ENCODE measurements around the gene HIPK3.
"Not testable (repeated sequence)": the region's sequence is repeated elsewhere in the genome, so short reads cannot be mapped to it uniquely, and the experiment has no call there.

The HIPK3 gene

GRCh38 chr11:33257160-33257896, at the start of gene HIPK3:
Gene HIPK3 (plus strand): TSS chr11:33257381.
- DNase-seq: peak; percentile 19

DNA sequence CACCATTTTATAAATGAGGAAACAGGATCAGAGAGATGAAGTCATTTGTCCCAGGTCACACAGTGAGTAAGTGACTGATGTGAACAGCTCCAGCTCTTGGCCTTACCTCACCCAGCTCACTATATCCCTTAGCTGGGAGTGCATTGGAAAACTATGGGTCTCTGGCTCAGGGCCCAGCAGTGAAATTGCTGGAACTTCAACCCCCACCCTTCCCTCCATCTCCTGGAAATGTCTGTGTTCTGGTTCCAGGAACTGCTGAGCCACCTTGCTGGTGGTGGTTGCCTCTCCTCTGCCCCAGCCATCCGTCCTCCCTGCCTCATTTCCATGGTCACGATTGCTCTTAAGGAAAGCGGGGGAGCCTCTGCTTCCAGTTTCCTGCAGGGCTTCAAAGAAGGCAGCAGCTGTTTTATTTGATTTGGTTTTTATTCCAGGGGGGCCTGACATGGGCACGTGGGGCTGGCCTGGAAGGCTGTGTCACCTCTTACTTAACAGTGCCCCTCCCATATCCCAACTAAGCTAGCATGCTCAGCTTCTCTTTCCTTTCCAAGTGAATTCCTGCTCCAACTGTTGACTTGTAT, 49.7 kb upstream of the HIPK3 start:
- DNase-seq: no peak

- no peak for DNase-seq
Observed at GRCh38 chr11:33208150-33208549, 49.0 kb upstream of the HIPK3 start.

DNA sequence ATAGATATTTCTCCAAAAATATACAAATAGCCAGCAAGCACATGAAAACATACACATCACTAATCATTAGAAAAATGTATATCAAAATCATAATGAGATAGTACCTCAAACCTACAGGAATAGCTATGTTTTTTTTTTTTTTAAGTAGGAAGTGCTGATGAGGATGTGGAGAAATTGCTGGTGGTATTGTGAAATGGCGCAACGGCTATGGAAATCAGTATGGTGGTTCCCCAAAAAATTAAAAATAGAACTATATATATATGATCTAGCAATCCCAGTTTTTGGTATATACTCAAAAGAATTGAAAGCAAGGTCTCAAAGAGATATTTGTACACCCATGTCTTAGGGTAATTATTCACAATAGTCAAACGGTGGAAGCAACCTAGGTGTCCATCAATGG, 46.0 kb upstream of the HIPK3 start:
- DNase-seq: no peak

- peak; percentile 91 for DNase-seq
Observed at GRCh38 chr11:33211580-33211979, 45.6 kb upstream of the HIPK3 start.

- DNase-seq: no peak
Observed at GRCh38 chr11:33214187-33214586, 43.0 kb upstream of the HIPK3 start.

DNA sequence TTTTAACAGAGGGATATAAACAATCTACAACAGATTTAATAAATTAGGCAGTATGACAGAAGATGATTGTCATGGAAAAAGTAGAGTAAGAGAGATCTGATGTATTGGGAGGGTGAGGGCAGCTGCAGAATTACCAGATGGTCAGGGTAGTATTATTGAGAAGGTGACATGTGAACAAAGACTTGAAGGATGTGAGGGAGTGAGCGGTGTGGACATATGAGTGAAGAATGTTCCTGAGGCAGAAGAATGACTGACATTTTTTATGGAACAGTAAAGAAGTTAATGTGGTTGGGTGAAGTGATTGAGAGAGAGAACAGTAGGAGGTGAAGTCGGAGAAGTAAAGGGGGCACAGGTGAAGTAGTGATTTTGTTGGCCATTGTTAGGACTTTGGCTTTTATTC, 42.4 kb upstream of the HIPK3 start:
- DNase-seq: no peak

DNA sequence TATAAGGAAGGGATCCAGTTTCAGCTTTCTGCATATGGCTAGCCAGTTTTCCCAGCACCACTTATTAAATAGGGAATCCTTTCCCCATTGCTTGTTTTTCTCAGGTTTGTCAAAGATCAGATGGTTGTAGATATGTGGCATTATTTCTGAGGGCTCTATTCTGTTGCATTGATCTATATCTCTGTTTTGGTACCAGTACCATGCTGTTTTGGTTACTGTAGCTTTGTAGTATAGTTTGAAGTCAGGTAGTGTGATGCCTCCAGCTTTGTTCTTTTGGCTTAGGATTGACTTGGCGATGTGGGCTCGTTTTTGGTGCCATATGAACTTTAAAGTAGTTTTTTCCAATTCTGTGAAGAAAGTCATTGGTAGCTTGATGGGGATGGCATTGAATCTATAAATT, 40.5 kb upstream of the HIPK3 start:
- DNase-seq: not testable (repeated sequence)

GRCh38 chr11:33222052-33222750, 35.0 kb upstream of the HIPK3 start:
- DNase-seq: no peak

- DNase-seq: no peak
Observed at GRCh38 chr11:33225371-33225770, 31.8 kb upstream of the HIPK3 start.

DNA sequence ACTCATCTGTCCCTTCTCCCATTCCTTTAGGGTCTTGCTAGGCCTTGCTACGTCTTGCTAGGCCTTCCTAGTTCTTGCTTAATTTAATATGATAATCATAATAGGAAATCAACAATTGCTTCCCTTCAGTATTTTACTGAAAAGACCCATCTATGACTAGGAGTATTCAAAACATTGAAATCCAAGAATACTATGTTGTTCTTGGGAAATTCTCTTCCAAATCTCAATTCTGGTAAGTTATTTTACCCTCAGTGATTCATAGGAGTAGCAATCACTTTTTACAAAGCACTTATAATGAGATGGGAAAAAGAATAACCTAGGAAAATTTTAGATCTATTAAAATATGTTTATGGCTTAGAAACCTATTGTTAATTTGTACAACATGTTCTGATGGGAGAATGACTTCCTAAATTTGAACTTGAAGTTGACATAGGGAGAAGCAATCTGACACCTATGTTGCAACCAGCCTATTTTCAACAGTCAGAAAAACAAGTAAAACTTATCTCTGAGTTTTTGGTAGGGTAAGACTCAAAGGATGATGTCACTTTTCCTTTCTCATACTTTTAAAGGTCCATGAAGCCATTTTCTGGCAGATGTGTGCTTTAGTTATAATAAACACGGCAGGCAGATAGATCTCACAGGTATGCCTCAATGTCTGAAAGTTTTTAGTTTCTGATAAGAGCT, 29.5 kb upstream of the HIPK3 start:
- DNase-seq: no peak

DNA sequence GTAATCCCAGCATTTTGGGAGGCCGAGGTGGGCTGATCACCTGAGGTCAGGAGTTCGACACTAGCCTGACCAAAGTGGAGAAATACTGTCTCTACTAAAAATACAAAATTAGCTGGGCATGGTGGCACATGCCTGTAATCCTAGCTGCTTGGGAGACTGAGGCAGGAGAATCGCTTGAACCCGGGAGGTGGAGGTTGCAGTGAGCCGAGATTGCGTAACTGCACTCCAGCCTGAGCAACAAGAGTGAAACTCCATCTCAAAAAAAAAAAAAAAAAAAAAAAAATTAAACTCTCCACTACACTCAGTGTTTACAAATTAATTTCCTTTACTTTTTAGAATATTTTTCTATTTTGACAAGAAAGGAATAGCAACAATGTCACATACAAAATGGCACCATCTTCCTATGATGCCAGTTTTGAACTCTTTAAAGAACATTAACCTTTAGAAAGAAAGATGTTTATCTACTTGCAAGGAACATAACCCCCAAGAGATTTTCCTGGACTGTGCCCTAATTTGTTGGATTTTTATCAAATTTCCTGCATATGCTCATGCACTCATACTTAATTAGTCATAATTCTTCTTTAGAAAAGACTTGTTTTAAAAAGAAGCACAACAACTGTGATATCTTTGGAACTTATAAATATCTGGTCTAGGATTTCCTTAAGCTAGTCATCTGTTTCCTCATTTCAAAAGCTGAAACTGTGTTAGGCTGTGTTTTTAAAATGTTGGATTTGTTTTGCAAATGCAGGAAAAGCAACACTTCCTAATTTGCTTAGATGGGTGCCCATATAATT, 22.6 kb upstream of the HIPK3 start:
- DNase-seq: no peak

DNA sequence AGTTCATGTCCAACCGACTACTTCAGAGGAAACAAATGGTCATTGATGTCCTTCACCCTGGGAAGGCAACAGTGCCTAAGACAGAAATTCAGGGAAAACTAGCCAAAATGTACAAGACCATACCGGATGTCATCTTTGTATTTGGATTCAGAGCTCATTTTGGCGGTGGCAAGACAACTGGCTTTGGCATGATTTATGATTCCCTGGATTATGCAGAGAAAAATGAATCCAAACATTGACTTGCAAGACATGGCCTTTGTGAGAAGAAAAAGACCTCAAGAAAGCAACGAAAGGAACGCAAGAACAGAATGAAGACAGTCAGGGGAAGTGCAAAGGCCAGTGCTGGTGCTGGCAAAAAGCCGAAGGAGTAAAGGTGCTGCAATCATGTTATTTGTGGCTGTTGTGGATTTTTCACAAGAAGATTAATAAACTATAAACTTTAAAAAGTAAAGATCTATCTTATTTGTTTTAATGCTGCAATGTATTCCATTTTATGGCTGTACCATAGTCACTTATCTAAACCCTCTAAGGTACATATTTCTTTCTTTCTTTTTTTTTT, 20.1 kb upstream of the HIPK3 start:
- DNase-seq: no peak

GRCh38 chr11:33242575-33242974, 14.6 kb upstream of the HIPK3 start:
- no peak for DNase-seq

DNA sequence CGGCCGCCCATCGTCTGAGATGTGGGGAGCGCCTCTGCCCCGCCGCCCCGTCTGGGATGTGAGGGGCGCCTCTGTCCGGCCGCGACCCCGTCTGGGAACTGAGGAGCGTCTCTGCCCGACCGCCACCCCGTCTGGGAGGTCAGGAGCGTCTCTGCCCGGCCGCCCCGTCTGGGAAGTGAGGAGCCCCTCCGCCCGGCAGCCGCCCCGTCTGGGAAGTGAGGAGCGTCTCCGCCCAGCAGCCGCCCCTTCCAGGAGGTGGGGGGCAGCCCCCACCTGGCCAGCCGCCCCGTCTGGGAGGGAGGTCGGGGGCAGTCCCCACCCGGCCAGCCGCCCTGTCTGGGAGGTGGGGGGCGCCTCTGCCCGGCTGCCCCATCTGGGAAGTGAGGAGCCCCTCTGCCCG, 13.5 kb upstream of the HIPK3 start:
- DNase-seq: not testable (repeated sequence)

DNA sequence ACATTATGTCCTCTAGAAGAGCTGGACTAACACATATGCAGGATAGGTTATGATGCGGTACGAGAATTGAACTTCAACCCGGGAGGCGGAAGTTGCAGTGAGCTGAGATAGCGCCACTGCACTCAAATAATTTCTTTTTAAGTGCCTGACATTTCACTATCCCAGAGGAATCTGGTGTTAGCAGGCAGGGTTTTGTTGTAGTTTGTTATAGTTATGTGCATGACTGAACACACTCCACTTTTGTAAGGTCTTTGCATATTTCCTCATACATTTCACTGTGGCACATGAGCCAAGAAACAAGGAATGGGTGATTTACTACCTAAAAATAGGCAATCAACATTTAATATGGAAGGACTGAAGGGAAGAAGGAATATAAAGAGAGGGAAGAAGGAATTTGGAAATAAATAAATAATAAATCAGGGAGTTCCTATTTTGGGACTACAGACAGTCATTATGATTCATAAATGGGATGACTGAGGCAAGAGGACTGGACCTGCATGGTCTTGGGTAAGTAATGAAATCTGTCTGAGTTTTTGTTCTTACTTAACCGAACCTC, 8.7 kb upstream of the HIPK3 start:
- DNase-seq: no peak

GRCh38 chr11:33256031-33256812, 959 bp upstream of the HIPK3 start:
- DNase-seq: no peak

- no peak for DNase-seq
Observed at GRCh38 chr11:33256813-33257159, 395 bp upstream of the HIPK3 start.

- DNase-seq: peak; percentile 69
Observed at GRCh38 chr11:33257897-33258630, 883 bp downstream of the HIPK3 start.

GRCh38 chr11:33258631-33259205, 1.5 kb downstream of the HIPK3 start:
- DNase-seq: no peak
